Naive thymus-derived CD8-positive, alpha-beta T cell (primary cell): Measurements from ENCODE around the gene PPP1CA. TPM values are rescaled to one million over a fixed set of nuclear protein-coding genes. Genes with fewer than 3 reads are reported as not detected.

ENCODE experiments used
- ATAC-seq, 2 donors: fragments of 150-1000 bp; cut with Tn5 transposase in 1 of 2; sonication (Bioruptor Pico), chemical (Tn5 transposase) in 1 of 2; 1 replicate in 1 of 2; 2 replicates in 1 of 2; pipeline ENCODE4 v1.10.0; 2021; ENCODE audit warnings: mild to moderate bottlenecking in 2 of 2, moderate library complexity in 2 of 2
- POLR2A ChIA-PET: fragments of 350-600 bp; sonication (Branson Sonifier 250); formaldehyde crosslinking; loops from one replicate; lab custom pipeline; 2021; ENCODE audit warnings: antibody characterized with exemption; lab: Charles Lee
- DNase-seq, 10 donors: peaks; one replicate each; pipeline versions ENCODE4 v3.0.0 to v3.0.0-alpha.2; 2020 to 2022
- H3K27ac Mint-ChIP-seq, 10 donors: one replicate each; pipeline ENCODE4 v1.8.0; 2020 to 2022; ENCODE audit warnings: mild to moderate bottlenecking in 10 of 10, mixed read lengths in 10 of 10, moderate library complexity in 4 of 10, inconsistent platforms in 1 of 10
- H3K27me3 Mint-ChIP-seq, 5 donors: one replicate each; pipeline ENCODE4 v1.8.0; 2021 to 2022; ENCODE audit warnings: mixed read lengths in 5 of 5
- H3K36me3 Mint-ChIP-seq, 3 donors: one replicate each; pipeline ENCODE4 v1.8.0; 2020 to 2022; ENCODE audit warnings: mixed read lengths in 3 of 3, mild to moderate bottlenecking in 2 of 3, inconsistent platforms in 1 of 3
- H3K4me1 Mint-ChIP-seq, 4 donors: one replicate each; pipeline ENCODE4 v1.8.0; 2021 to 2022; ENCODE audit warnings: mixed read lengths in 4 of 4
- H3K4me3 Mint-ChIP-seq, 10 donors: one replicate each; pipeline ENCODE4 v1.8.0; 2020 to 2022; ENCODE audit warnings: mild to moderate bottlenecking in 10 of 10, mixed read lengths in 10 of 10, moderate library complexity in 6 of 10, inconsistent platforms in 1 of 10
- H3K9me3 Mint-ChIP-seq, 9 donors: one replicate each; pipeline ENCODE4 v1.8.0; 2020 to 2022; ENCODE audit warnings: mixed read lengths in 9 of 9, mild to moderate bottlenecking in 3 of 9, inconsistent platforms in 1 of 9, moderate library complexity in 1 of 9
- polyA plus RNA-seq, 3 donors: library from polyadenylated mRNA; unstranded; fragments of 300-500 nt; fragmentation: Illumina TruSeq; gene quantifications; one replicate each; pipeline ENCODE4 v1.2.3, GENCODE V29; 2021
- total RNA-seq, 8 experiments: library from RNA in 2 of 8; stranded (reverse) in 2 of 8; gene quantifications; one replicate each; pipeline ENCODE4 v1.2.3 and lab custom pipeline; 2021 to 2026

The PPP1CA gene
- 100 to 1,000 TPM; 141 to 146 TPM for total RNA-seq
- polyA plus RNA-seq: 100 to 1,000 TPM; 357 to 518 (median 403) TPM
- 63.0 to 193 (median 138) reads per million in 6 experiments for total RNA-seq (lab: John Stamatoyannopoulos, UW)

DNA sequence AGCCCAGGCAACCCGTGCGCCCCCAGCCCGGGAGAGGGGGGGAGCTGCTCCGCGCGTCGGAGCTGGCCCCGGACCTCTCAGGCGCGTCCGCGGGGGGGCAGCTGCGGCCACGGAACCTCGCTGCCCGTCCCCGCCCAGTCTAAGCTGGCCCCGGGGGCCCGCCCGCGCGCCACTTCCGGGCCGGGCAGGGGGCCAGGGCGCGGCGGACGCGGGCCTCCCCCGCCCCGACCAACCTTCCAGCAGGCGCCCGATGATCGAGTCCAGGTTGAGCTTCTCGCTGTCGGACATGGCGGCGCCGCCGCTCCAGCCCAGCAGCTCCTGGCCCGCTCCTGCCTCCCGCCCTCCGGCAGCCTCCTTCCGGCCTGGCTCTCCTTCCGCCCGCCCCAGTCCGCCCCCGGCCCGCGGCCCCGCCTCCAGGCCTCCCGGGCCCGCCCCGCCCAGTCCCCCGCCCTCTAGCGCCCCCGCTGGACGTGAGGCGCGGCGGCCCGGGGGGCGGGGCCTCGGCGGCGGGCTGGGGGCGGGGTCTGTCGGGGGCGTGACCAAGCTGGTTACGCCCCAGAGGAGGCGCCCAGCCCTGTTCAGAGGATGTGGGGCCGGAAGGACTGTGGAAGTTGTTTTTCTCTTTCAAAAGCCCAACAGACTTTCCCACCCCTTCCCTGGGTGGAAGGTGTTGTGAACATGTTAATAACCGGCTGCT is at the start of gene PPP1CA:
Gene PPP1CA, minus strand, starts transcription at position 364 of the 697 bp plus-strand sequence. Its CDS starts 76 bp downstream, at position 288.
- POLR2A ChIA-PET: interaction anchor here (0.6 to 25.5 kb wide), 38 partner anchors 8 to 763 kb away, joined by 3 to 2390 read pairs (median 6); partner anchors contain the start of genes AIP, ANKRD13D, CARNS1 and CDK2AP2
- H3K4me3 Mint-ChIP-seq: peak within 1 kb of the TSS; percentile 87 to 99 (median 97)
- peaks cover 0 to 2% (median 0%) of the 10 kb centered on the region in 9 donors for H3K9me3 Mint-ChIP-seq
- ATAC-seq: peak; percentile 62 to 71
- DNase-seq: peak; percentile 82 to 98 (median 93)
- peaks cover 18 to 79% (median 62%) of the 10 kb centered on the region in 4 donors for H3K4me1 Mint-ChIP-seq
- peaks cover 0 to 51% (median 9%) of the 10 kb centered on the region in 3 donors for H3K36me3 Mint-ChIP-seq
- H3K27me3 Mint-ChIP-seq: no peaks in the 10 kb centered on the region
- peak within 1 kb of the TSS; percentile 85 to 96 (median 93) for H3K27ac Mint-ChIP-seq

DNA sequence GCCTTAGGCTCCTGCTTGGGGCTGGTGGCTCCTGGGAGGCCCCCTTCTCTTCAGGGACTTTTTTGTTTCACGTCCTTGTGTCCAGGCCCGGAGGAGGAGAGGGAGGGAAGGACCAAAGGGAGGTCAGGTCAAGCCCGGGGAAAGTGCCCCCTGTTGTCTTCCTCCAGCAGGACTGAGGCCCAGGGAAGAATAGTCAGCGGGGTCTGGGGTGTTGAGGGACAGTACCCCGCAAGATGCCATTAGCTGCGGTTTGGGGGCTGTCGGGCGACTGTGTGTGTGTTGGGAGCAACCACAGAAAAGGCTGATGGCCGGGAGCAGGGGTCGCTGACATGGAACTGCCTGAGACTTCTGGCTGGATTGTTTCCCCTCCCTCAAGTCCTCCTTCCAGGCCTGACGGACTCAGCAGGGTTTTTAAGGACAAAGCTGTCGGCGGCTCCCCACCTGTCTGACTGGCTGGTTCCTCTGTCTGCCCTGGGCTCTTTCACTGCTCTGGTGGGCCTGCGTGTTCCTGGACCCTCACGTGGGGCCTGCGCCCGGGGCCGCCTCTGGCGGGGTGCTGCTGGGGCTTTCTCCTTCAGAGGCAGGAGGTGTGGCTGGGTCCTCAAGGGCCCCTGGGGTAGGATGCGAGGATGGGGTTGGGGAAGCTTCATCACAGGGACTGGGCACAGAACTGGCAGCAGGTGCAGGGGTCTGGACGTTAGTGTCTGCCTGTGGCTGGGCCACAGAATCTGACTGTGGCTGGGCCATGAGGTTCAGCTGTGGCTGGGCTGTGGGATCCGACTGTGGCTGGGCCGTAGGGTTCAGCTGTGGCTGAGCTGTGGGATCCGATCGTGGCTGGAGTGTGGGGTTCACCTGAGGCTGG is 49.4 kb upstream of the PPP1CA start:
- Mint-ChIP-seq H3K27me3 (no peaks in the 10 kb centered on the region), H3K4me1 (peaks cover 12 to 52% (median 35%) of the 10 kb centered on the region in 4 donors), H3K4me3 (peak overlapping the region in 1 of 10 donors; percentile 50), H3K36me3 (no peaks in the 10 kb centered on the region), H3K27ac (peak overlapping the region in 4 of 10 donors; percentile 48 to 80 (median 62)), H3K9me3 (no peaks in the 10 kb centered on the region)
- DNase-seq (no peak), ATAC-seq (no peak)
- POLR2A ChIA-PET: interaction anchor here (0.6 to 28.8 kb wide), 8 partner anchors 8 to 49 kb away, joined by 3 to 780 read pairs (median 4); partner anchors contain the start of genes CORO1B, PPP1CA, PTPRCAP and RPS6KB2

DNA sequence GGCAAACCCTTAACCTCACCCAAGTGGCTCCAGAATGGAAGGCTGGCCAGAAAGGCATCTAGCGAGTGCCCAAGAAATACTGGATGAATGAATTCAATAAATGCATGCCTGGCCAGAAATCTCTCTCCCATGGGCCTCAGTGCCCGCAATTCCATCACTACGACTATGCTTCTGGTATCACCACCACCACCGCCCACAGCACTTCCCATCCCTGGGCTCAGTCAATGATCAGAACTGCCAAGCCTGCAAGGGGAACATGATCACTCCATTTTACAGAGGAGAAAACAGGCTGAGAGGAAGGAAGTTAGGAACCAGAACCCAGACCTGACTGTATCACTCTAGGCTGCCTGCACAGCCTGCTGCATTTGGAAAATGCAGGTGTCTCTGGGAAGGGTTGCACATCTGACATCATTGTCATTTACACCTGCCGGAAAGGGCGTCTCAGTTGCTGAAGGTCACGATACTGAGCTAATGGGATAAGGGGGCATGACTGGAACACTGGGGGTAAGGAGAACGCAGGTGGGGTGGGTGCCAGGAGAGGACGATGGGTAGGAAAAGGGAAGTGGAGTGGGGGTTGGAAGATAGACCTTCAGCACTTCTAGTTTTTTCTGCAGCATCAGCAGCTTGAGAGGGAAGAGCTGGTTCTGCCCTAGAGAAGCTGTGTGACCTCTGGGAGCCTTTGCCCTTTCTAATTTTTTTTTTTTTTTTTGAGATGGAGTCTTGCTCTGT is 47.6 kb upstream of the PPP1CA start:
- DNase-seq (no peak), ATAC-seq (no peak)
- peaks cover 22 to 67% (median 52%) of the 10 kb centered on the region in 4 donors for H3K4me1 Mint-ChIP-seq
- H3K27ac Mint-ChIP-seq: peak overlapping the region in 9 of 10 donors; percentile 31 to 82 (median 69)
- no peaks in the 10 kb centered on the region for H3K9me3 Mint-ChIP-seq
- POLR2A ChIA-PET: interaction anchor here (0.6 to 28.8 kb wide), 11 partner anchors 13 to 105 kb away, joined by 3 to 780 read pairs (median 5); partner anchors contain the start of genes PPP1CA, PTPRCAP, RPS6KB2 and TMEM134
- peak overlapping the region in 4 of 10 donors; percentile 10 to 26 (median 14) for H3K4me3 Mint-ChIP-seq
- no peaks in the 10 kb centered on the region for H3K27me3 Mint-ChIP-seq
- no peaks in the 10 kb centered on the region for H3K36me3 Mint-ChIP-seq

DNA sequence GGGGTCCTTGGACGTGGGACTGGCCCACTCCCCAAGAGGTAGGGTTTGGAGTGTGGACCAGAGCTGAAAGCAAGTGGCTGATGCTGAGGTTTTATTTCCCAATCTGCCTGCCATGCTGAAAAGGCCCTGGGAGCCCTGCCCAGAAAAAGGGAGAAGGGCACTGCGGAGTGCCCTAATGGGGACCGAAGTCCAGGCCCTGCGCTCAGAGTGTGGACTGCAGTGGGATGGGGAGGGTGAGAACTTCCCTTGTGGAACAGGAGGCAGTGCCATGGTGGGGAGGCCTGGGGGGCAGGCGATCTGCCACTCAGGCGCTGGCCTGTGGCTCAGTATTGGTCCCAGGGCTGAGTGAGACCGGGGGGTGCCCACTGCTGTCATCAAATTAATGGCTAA is 46.6 kb upstream of the PPP1CA start:
- DNase-seq (no peak), ATAC-seq (no peak)
- Mint-ChIP-seq H3K36me3 (no peaks in the 10 kb centered on the region), H3K27me3 (no peaks in the 10 kb centered on the region), H3K4me1 (peaks cover 22 to 74% (median 59%) of the 10 kb centered on the region in 4 donors), H3K4me3 (peak overlapping the region in 1 of 10 donors; percentile 6), H3K9me3 (no peaks in the 10 kb centered on the region), H3K27ac (peak overlapping the region in 7 of 10 donors; percentile 12 to 73 (median 63))
- POLR2A ChIA-PET: interaction anchor here (0.6 to 28.8 kb wide), 12 partner anchors 8 to 1949 kb away, joined by 3 to 780 read pairs (median 4); partner anchors contain the start of genes MALAT1, PPP1CA, PTPRCAP and RAD9A

DNA sequence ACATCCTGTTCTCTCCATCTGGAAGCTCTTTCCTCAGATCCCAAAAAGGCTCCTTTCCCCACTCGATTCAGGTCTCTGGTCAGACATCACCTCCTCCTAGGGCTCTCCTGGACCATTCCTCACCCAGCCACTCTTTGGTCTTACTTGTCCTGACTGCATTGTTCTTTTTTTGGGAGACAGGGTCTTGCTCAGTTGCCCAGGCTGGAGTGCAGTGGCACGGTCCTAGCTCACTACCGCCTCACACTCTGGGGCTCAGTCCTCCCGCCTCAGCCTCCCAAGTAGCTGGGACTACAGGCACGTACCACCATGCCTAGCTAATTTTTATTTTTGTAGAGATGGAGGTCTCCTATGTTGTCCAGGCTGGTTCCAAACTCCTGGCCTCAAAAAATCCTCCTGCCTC is 43.9 kb upstream of the PPP1CA start:
- Mint-ChIP-seq H3K4me1 (peaks cover 30 to 87% (median 78%) of the 10 kb centered on the region in 4 donors), H3K27ac (peak overlapping the region; percentile 90 to 97 (median 93)), H3K4me3 (peak overlapping the region in 9 of 10 donors; percentile 65 to 88 (median 82)), H3K9me3 (no peaks in the 10 kb centered on the region), H3K27me3 (no peaks in the 10 kb centered on the region), H3K36me3 (no peaks in the 10 kb centered on the region)
- POLR2A ChIA-PET: interaction anchor here (0.9 to 28.8 kb wide), 12 partner anchors 10 to 102 kb away, joined by 3 to 780 read pairs (median 19); partner anchors contain the start of genes AIP, CABP4, CARNS1 and PPP1CA
- ATAC-seq (no peak), DNase-seq (no peak)

DNA sequence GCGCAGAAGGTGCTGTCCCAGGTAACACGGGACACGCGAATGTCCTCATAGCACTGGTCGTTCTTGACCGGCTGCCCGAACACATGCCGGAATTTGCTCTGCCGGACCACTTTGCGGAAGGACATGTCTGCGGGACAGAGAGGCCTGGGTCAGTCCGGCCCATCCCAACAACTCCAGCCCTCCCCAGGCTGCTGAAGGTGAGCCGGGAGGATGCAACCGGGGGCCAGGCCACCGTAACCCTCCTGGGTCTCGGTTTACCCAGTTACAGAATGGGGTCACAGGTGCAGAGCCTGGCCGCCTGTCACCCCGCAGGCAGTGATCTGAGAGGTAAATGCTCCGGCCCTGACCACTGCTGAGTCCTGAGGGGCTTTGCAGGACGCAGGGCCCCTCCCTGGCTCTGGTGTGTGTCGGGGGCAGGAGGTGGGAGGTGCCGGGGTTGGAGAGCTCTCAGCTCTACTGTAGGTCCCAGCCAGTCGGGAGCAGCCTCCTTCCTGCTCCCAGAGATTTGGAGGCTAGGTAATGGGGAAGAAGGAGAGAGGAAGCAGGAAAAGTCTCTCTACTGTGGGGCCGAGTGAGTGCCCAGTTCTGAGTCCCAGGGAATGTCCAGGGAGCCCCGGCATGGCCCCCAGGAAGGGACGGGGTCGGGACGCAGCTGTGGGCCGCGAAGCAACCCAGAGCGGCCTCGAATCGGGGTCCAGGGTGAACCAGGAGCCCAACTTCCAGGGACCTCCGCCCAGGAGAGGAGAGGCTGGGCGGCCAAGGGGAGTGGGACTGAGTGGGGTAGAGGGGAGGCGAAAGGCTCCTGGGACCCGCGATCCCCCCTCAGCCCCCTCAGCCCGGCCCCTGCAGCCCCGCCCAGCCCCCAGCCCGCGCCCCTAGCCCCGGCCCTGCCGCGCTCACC is 41.1 kb upstream of the PPP1CA start:
- ATAC-seq (peak in 1 of 2 donors; percentile 0), DNase-seq (peak in 2 of 10 donors; percentile 25 to 30)
- POLR2A ChIA-PET: interaction anchor here (0.6 to 28.8 kb wide), 13 partner anchors 8 to 51 kb away, joined by 3 to 780 read pairs (median 20); partner anchors contain the start of genes CABP4, CARNS1, PPP1CA and PTPRCAP
- H3K27ac Mint-ChIP-seq: peak overlapping the region; percentile 89 to 97 (median 92)
- no peaks in the 10 kb centered on the region for H3K9me3 Mint-ChIP-seq
- H3K27me3 Mint-ChIP-seq: no peaks in the 10 kb centered on the region
- no peaks in the 10 kb centered on the region for H3K36me3 Mint-ChIP-seq
- peak overlapping the region; percentile 59 to 83 (median 74) for H3K4me3 Mint-ChIP-seq
- peaks cover 37 to 85% (median 78%) of the 10 kb centered on the region in 4 donors for H3K4me1 Mint-ChIP-seq

DNA sequence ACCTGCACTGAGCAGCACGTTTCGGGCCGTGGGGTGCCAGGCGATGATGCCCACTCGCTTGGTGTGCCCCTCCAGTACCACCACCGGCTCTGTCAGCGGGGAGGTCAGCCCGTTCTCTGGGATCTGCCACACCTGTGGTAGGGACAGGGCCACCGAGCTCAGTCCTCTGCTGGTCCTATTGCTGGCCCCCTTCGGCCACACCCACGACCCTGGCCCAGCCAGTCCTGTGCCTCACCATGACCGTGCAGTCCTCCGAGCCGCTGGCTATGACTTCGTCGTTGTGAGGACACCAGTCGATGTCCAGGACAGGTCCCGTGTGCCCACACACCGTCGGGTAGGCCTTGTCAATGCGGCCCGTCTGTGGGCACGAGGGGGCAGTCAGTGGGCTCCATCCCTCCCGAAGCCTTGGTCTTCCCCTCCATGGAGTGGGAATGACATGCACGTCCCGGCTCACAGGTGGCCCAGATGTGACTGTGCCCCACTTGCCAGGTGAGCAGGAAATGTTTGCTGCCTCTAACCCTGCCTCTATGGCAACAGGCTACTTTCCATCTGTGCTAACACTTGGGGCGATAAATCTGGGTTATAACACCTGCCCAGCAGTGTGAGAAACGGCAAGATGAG is 40.2 kb upstream of the PPP1CA start:
- POLR2A ChIA-PET: interaction anchor here (0.9 to 31.8 kb wide), 8 partner anchors 10 to 92 kb away, joined by 3 to 2390 read pairs (median 10); partner anchors contain the start of genes AIP, CABP4, CARNS1 and CORO1B
- DNase-seq: peak in 2 of 10 donors; percentile 57 to 63
- Mint-ChIP-seq H3K4me1 (peaks cover 38 to 81% (median 74%) of the 10 kb centered on the region in 4 donors), H3K27ac (peak overlapping the region; percentile 90 to 97 (median 92)), H3K36me3 (peaks cover 0 to 3% (median 0%) of the 10 kb centered on the region in 3 donors), H3K9me3 (no peaks in the 10 kb centered on the region), H3K4me3 (peak overlapping the region; percentile 50 to 96 (median 68)), H3K27me3 (no peaks in the 10 kb centered on the region)
- ATAC-seq: peak; percentile 5 to 38

DNA sequence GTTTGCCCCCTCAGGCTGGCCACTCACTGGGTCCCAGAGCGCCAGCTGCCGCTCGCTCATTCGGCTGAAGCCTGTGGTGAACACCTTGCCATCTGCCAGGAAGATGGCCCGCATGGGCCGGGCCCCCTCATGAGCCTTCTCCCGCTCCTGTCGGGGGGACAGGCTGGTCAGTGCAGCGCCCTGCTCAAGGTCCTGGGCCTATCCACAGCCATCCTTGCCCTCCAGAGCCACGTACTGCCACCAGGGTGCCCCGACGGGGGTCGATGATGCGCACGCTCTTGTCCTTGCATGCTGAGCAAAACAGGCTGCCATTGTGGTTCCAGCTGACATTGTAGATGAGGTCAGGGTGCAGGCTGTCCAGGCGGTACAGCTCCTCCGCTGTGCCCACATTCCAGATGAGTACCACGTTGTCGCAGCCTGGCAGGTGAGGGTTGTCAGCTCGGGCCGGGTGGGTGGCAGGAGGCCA is 39.5 kb upstream of the PPP1CA start:
- no peaks in the 10 kb centered on the region for H3K9me3 Mint-ChIP-seq
- no peak for ATAC-seq
- H3K4me3 Mint-ChIP-seq: peak overlapping the region in 9 of 10 donors; percentile 16 to 96 (median 49)

DNA sequence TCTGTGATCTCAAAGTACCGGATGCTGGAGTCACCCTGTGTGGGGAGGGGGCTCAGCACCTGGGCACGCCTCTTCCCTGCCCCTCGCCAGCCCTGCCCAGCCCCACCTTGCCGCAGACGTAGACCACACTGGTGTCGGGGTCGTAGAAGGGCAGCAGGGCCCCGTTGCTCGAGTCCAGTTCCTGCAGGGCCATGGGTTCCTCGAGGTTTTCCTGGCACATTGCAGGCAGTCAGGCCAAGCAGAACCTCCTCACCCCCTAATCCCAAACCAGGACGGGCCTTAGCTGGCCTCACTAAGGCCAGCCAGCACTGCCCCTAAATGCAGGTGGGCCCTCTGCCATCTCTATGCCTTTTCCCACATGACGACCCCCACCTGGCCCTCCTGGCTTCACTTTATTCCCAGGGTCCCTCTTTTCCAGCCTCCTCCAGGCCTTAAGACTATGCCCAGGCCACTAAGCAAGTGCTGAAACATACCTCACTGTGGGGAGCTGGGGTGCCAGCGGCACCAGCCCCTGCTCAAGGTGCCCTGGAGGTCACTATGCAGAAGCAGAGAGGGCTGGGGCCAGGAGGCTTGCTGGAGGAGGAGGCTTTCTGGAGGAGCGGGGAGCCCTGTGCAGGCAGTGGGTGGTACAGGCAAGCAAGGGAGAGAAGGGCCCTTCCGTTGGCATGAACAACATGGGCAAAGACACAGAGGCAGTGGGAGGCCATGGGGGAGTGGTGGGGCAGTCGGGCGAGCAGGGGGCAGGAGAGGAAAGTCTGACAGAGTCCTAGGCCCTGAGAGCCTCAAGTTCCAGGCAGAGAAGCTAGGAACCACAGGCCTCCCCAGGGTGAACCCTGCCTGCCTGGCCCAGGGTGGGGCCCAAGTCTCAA is 38.8 kb upstream of the PPP1CA start:
- H3K27me3 Mint-ChIP-seq: no peaks in the 10 kb centered on the region
- H3K27ac Mint-ChIP-seq: peak overlapping the region; percentile 91 to 97 (median 94)
- peak overlapping the region; percentile 79 to 100 (median 96) for H3K4me3 Mint-ChIP-seq
- POLR2A ChIA-PET: interaction anchor here (0.9 to 31.8 kb wide), 8 partner anchors 8 to 90 kb away, joined by 3 to 2390 read pairs (median 10); partner anchors contain the start of genes AIP, CABP4, CARNS1 and CORO1B
- peaks cover 35 to 81% (median 70%) of the 10 kb centered on the region in 4 donors for H3K4me1 Mint-ChIP-seq
- no peaks in the 10 kb centered on the region for H3K9me3 Mint-ChIP-seq
- DNase-seq: peak in 3 of 10 donors; percentile 21 to 32 (median 27)
- ATAC-seq: no peak
- peaks cover 0 to 10% (median 4%) of the 10 kb centered on the region in 3 donors for H3K36me3 Mint-ChIP-seq

More for the DNA sequence above, 39.5 kb upstream of the PPP1CA start:
- peak in 2 of 10 donors; percentile 37 to 42 for DNase-seq
- Mint-ChIP-seq H3K4me1 (peaks cover 39 to 81% (median 73%) of the 10 kb centered on the region in 4 donors), H3K27me3 (no peaks in the 10 kb centered on the region), H3K36me3 (peaks cover 0 to 9% (median 4%) of the 10 kb centered on the region in 3 donors), H3K27ac (peak overlapping the region; percentile 74 to 97 (median 94))
- POLR2A ChIA-PET: interaction anchor here (0.9 to 31.8 kb wide), 8 partner anchors 9 to 91 kb away, joined by 3 to 2390 read pairs (median 10); partner anchors contain the start of genes AIP, CABP4, CARNS1 and CORO1B
